Right lobe of liver (tissue), 4 donors: Measurements from ENCODE around the gene DST.

ENCODE experiments used
- POLR2A ChIP-seq: fragments of 450-650 bp; IDR thresholded peaks from one replicate; pipeline ENCODE4 v1.6.1; 2017; ENCODE audit warnings: antibody characterized with exemption, mild to moderate bottlenecking
- TF ChIP-seq, protein P1 (sequence below), 4 donors: fragments of 200-600 bp in 3 of 4; fragments of 450-650 bp in 1 of 4; IDR thresholded peaks; one replicate each; pipeline versions ENCODE4 v1.5.1 to v1.8.0; 2016 to 2022; ENCODE audit warnings: antibody characterized with exemption in 4 of 4, mild to moderate bottlenecking in 2 of 4
- donor health status: DM: no; HTN: no; CAD: no.
- donor health status: DM: no; HTN: no; CAD: no.
- donor health status: DM: no; HTN: yes; CAD: no.

- TF ChIP-seq, protein P1, sequence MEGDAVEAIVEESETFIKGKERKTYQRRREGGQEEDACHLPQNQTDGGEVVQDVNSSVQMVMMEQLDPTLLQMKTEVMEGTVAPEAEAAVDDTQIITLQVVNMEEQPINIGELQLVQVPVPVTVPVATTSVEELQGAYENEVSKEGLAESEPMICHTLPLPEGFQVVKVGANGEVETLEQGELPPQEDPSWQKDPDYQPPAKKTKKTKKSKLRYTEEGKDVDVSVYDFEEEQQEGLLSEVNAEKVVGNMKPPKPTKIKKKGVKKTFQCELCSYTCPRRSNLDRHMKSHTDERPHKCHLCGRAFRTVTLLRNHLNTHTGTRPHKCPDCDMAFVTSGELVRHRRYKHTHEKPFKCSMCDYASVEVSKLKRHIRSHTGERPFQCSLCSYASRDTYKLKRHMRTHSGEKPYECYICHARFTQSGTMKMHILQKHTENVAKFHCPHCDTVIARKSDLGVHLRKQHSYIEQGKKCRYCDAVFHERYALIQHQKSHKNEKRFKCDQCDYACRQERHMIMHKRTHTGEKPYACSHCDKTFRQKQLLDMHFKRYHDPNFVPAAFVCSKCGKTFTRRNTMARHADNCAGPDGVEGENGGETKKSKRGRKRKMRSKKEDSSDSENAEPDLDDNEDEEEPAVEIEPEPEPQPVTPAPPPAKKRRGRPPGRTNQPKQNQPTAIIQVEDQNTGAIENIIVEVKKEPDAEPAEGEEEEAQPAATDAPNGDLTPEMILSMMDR (IDR thresholded peaks at IDR 0.05): no peak
- no peak for TF ChIP-seq POLR2A
These were observed 116.5 kb downstream of the DST start for GRCh38 chr6:56525974-56526789.
